PFSK-1 (cell line): ENCODE data around the gene ZHX3.

Experiments used
- FOXP2 ChIP-seq: optimal IDR thresholded peaks from 2 replicates; pipeline ENCODE3; 2011; ENCODE audit warnings: borderline replicate concordance, control low read depth, inconsistent platforms; ENCODE audit not compliant: insufficient read depth; ENCODE audit errors: extremely low read length, extremely low read depth
- POLR2AphosphoS5 ChIP-seq: IDR thresholded peaks from 2 replicates; pipeline ENCODE4 v1.6.1; 2012; ENCODE audit warnings: low read depth, mild to moderate bottlenecking, control low read depth, low read length, moderate library complexity
- SIN3A ChIP-seq: IDR thresholded peaks from 2 replicates; pipeline ENCODE4 v1.6.1; 2012; ENCODE audit warnings: mild to moderate bottlenecking, low read length, moderate library complexity, borderline replicate concordance; ENCODE audit not compliant: insufficient read depth
- TAF1 ChIP-seq: IDR thresholded peaks from 2 replicates; pipeline ENCODE4 v1.6.1; 2012; ENCODE audit warnings: low read length, control low read depth, borderline replicate concordance; ENCODE audit not compliant: insufficient read depth
- TF ChIP-seq, protein P1 (sequence below), 2 experiments: IDR thresholded peaks; 2 replicates each; pipeline versions ENCODE4 v1.6.1 to v1.8.0; 2011 to 2012; ENCODE audit warnings: low read depth in 2 of 2, low read length in 2 of 2, control low read depth in 1 of 2, inconsistent platforms in 1 of 2, mild to moderate bottlenecking in 1 of 2, moderate library complexity in 1 of 2; ENCODE audit not compliant: insufficient read depth in 1 of 2

- TF ChIP-seq POLR2AphosphoS5, result no peak
- TF ChIP-seq, protein P1, sequence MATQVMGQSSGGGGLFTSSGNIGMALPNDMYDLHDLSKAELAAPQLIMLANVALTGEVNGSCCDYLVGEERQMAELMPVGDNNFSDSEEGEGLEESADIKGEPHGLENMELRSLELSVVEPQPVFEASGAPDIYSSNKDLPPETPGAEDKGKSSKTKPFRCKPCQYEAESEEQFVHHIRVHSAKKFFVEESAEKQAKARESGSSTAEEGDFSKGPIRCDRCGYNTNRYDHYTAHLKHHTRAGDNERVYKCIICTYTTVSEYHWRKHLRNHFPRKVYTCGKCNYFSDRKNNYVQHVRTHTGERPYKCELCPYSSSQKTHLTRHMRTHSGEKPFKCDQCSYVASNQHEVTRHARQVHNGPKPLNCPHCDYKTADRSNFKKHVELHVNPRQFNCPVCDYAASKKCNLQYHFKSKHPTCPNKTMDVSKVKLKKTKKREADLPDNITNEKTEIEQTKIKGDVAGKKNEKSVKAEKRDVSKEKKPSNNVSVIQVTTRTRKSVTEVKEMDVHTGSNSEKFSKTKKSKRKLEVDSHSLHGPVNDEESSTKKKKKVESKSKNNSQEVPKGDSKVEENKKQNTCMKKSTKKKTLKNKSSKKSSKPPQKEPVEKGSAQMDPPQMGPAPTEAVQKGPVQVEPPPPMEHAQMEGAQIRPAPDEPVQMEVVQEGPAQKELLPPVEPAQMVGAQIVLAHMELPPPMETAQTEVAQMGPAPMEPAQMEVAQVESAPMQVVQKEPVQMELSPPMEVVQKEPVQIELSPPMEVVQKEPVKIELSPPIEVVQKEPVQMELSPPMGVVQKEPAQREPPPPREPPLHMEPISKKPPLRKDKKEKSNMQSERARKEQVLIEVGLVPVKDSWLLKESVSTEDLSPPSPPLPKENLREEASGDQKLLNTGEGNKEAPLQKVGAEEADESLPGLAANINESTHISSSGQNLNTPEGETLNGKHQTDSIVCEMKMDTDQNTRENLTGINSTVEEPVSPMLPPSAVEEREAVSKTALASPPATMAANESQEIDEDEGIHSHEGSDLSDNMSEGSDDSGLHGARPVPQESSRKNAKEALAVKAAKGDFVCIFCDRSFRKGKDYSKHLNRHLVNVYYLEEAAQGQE (IDR thresholded peaks at IDR 0.05; ENCODE audit: insufficient read depth in 1 of 2, low read depth in 2 of 2, low read length in 2 of 2), result no peak
- no peak for TF ChIP-seq SIN3A
- TF ChIP-seq TAF1, result no peak
- no peak for TF ChIP-seq FOXP2
Measured at GRCh38 chr20:41185013-41185757, 132.3 kb downstream of the ZHX3 start.
